Parathyroid adenoma (tissue), 2 donors: Measurements from ENCODE around the gene DNAJC5.

ENCODE experiments used
- H2AFZ ChIP-seq: fragments of 300-600 bp; sonication (generic); one replicate; pipeline ENCODE4 v1.7.0; 2017; ENCODE audit warnings: antibody characterized with exemption, mild to moderate bottlenecking
- H3K27ac ChIP-seq: fragments of 300-600 bp; sonication (generic); one replicate; pipeline ENCODE4 v1.7.0; 2017
- H3K27me3 ChIP-seq: fragments of 300-600 bp; sonication (generic); one replicate; pipeline ENCODE4 v1.7.0; 2017; ENCODE audit warnings: low read length; ENCODE audit not compliant: control insufficient read depth, insufficient read depth
- H3K36me3 ChIP-seq: fragments of 300-600 bp; sonication (generic); one replicate; pipeline ENCODE4 v1.7.0; 2017; ENCODE audit warnings: low read length; ENCODE audit not compliant: control insufficient read depth, insufficient read depth
- H3K4me1 ChIP-seq: fragments of 300-600 bp; sonication (generic); one replicate; pipeline ENCODE4 v1.7.0; 2017; ENCODE audit warnings: control low read depth
- H3K4me2 ChIP-seq: fragments of 300-600 bp; sonication (generic); one replicate; pipeline ENCODE4 v1.7.0; 2017; ENCODE audit warnings: low read length
- H3K4me3 ChIP-seq: fragments of 300-600 bp; sonication (generic); one replicate; pipeline ENCODE4 v1.7.0; 2017; ENCODE audit warnings: low read depth, low read length
- H3K79me2 ChIP-seq: fragments of 300-600 bp; sonication (generic); one replicate; pipeline ENCODE4 v1.7.0; 2017; ENCODE audit warnings: control low read depth
- H3K9ac ChIP-seq: fragments of 300-600 bp; sonication (generic); one replicate; pipeline ENCODE4 v1.7.0; 2017; ENCODE audit warnings: mild to moderate bottlenecking
- H3K9me3 ChIP-seq: fragments of 300-600 bp; sonication (generic); one replicate; pipeline ENCODE4 v1.7.0; 2017; ENCODE audit warnings: low read length; ENCODE audit not compliant: control insufficient read depth
- TF ChIP-seq, protein P1 (sequence below): fragments of 300-600 bp; sonication (generic); IDR thresholded peaks from one replicate; pipeline ENCODE4 v1.7.0; 2017; ENCODE audit warnings: antibody characterized with exemption, mild to moderate bottlenecking
- donor health status: primary hyperparathyroidism.

The DNAJC5 gene

DNA sequence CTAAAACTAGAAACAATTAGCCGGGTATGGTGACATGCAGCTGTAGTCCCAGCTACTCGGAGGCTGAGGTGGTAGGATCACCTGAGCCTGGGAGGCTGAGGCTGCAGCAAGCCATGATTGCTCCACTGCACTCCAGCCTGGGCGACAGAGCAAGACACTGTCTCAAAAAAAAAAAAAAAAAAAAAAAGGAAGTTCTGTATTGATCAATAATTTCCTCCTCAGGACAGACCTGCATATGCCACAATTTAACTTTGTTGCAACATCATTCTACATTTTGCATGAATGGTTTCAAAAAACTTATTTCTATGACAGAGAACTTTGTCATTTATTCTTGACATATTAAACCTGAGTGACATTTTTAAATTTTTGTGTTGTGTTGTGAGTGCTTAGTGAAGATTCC lies 5.5 kb downstream of the DNAJC5 start:
- Histone ChIP-seq H3K4me3 (no peak overlapping the region), H2AFZ (no peak overlapping the region), H3K9ac (no peak overlapping the region), H3K9me3 (no peaks in the 10 kb centered on the region), H3K4me1 (peaks cover 15% of the 10 kb centered on the region), H3K27ac (no peak overlapping the region), H3K4me2 (no peak overlapping the region), H3K27me3 (no peaks in the 10 kb centered on the region), H3K79me2 (peaks cover 58% of the 10 kb centered on the region), H3K36me3 (no peaks in the 10 kb centered on the region)
- TF ChIP-seq, protein P1, sequence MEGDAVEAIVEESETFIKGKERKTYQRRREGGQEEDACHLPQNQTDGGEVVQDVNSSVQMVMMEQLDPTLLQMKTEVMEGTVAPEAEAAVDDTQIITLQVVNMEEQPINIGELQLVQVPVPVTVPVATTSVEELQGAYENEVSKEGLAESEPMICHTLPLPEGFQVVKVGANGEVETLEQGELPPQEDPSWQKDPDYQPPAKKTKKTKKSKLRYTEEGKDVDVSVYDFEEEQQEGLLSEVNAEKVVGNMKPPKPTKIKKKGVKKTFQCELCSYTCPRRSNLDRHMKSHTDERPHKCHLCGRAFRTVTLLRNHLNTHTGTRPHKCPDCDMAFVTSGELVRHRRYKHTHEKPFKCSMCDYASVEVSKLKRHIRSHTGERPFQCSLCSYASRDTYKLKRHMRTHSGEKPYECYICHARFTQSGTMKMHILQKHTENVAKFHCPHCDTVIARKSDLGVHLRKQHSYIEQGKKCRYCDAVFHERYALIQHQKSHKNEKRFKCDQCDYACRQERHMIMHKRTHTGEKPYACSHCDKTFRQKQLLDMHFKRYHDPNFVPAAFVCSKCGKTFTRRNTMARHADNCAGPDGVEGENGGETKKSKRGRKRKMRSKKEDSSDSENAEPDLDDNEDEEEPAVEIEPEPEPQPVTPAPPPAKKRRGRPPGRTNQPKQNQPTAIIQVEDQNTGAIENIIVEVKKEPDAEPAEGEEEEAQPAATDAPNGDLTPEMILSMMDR: no peak

DNA sequence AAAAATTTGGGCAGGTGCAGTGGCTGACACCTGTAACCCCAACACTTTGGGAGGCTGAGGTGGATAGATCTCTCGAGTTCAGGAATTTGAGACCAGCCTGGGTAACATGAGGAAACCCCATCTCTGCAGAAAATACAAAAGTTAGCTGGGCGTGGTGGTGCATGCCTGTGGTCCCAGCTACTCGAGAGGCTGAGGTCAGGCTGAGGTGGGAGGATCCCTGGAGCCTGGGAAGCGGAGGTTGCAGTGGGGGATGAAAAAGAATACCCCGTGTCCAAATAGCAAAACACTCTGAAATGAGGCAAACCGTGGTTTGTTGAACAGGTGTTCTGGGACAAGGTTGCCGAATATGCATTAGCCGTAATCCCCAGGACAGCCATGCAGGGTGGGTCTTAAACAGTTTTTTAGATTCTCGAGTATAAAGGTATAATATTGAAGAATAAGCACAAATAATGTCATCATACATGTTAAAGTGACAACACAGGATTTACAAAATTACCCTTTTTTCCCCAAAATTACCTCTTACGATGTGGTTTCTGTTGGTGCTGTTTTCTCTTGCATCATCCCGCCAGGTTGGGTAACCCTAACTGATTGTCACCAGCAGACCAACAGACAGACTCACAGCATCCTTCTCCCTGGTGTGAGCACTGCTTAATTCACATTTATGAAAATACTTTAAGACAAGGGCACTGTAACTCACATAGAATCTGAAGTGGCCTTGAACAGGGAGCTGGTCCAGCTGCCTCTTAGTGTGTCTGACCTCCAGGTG lies 9.1 kb downstream of the DNAJC5 start:
- Histone ChIP-seq H3K27me3 (no peaks in the 10 kb centered on the region), H2AFZ (no peak overlapping the region), H3K4me3 (no peak overlapping the region), H3K79me2 (peaks cover 77% of the 10 kb centered on the region), H3K9ac (no peak overlapping the region), H3K4me2 (no peak overlapping the region), H3K4me1 (peaks cover 3% of the 10 kb centered on the region), H3K36me3 (no peaks in the 10 kb centered on the region), H3K27ac (no peak overlapping the region), H3K9me3 (no peaks in the 10 kb centered on the region)
- TF ChIP-seq, protein P1: no peak

DNA sequence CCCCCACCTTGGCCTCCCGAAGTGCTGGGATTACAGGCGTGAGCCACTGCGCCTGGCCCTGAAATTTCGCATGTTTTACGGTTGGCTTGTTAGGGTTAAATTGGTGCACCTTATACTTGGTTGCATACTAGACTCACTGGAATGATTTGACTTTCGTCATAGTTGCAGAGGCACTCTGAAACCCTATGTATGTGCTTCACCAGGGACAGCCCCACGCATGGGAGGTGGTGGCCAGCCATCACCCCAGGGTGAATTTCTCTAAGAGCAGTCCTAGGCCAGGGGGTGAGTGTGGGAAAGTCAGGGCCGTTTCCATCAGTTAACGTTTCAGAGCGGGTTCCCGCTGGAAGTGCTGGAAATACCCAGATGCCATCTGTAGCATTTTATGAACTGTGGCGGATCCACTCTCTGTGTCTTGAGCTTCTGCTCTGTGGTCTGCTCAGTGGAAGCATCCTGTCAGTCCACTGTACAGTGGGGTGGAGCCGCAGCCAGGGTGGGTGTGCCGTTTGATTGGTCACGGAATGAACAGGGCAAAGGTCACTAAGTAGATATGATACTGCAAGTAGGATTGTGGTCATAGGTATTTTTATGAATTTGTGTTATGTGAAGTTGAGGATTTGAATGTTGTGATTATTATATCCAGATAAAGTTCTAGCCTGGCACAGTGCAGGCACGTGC lies 13.2 kb downstream of the DNAJC5 start:
- Histone ChIP-seq H3K36me3 (no peaks in the 10 kb centered on the region), H2AFZ (no peak overlapping the region), H3K4me1 (no peaks in the 10 kb centered on the region), H3K4me2 (no peak overlapping the region), H3K4me3 (no peak overlapping the region), H3K9me3 (no peaks in the 10 kb centered on the region), H3K27ac (no peak overlapping the region), H3K27me3 (no peaks in the 10 kb centered on the region), H3K79me2 (peaks cover 98% of the 10 kb centered on the region), H3K9ac (no peak overlapping the region)
- TF ChIP-seq, protein P1: no peak

DNA sequence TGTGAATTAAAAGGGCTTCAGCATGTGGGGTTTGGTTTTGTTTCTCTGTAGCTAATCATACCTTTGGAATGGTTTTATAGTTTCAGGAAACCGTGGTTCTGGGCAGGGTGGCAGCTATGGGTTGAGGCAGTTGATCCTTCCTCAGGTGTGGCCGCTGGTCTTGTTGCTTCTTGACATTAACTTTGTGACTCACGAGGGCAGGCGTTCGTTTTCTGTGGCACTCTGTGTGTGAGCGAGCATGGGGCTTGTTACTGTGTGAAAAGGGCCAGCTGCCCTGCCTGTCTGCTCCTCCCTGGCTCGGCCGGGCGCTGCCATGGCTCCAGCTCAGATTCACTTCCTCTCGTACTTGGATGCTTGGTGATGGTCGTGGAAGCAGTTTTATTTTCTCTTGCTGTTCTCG lies 16.2 kb downstream of the DNAJC5 start:
- TF ChIP-seq, protein P1: no peak
- no peak overlapping the region for H3K4me3 ChIP-seq
- no peaks in the 10 kb centered on the region for H3K4me1 ChIP-seq

More for the DNA sequence above, 16.2 kb downstream of the DNAJC5 start:
- H3K27ac ChIP-seq: no peak overlapping the region
- no peaks in the 10 kb centered on the region for H3K27me3 ChIP-seq
- H2AFZ ChIP-seq: no peak overlapping the region
- no peaks in the 10 kb centered on the region for H3K36me3 ChIP-seq
- H3K79me2 ChIP-seq: peaks cover 92% of the 10 kb centered on the region
- H3K9ac ChIP-seq: no peak overlapping the region
- no peaks in the 10 kb centered on the region for H3K9me3 ChIP-seq
- no peak overlapping the region for H3K4me2 ChIP-seq
